ENCODE data around the gene PRSS12. TPM values are rescaled to one million over a fixed set of nuclear protein-coding genes. Genes with fewer than 3 reads are reported as not detected.

Gene PRSS12, protein sequence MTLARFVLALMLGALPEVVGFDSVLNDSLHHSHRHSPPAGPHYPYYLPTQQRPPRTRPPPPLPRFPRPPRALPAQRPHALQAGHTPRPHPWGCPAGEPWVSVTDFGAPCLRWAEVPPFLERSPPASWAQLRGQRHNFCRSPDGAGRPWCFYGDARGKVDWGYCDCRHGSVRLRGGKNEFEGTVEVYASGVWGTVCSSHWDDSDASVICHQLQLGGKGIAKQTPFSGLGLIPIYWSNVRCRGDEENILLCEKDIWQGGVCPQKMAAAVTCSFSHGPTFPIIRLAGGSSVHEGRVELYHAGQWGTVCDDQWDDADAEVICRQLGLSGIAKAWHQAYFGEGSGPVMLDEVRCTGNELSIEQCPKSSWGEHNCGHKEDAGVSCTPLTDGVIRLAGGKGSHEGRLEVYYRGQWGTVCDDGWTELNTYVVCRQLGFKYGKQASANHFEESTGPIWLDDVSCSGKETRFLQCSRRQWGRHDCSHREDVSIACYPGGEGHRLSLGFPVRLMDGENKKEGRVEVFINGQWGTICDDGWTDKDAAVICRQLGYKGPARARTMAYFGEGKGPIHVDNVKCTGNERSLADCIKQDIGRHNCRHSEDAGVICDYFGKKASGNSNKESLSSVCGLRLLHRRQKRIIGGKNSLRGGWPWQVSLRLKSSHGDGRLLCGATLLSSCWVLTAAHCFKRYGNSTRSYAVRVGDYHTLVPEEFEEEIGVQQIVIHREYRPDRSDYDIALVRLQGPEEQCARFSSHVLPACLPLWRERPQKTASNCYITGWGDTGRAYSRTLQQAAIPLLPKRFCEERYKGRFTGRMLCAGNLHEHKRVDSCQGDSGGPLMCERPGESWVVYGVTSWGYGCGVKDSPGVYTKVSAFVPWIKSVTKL
- under 0.01 TPM in 1 of 2 replicates, not detected in the other for total RNA-seq

GRCh38 chr4:118352843-118353533 is at the start of gene PRSS12:
Gene PRSS12 (minus strand): TSS chr4:118353003. CDS start chr4:118352720, 283 bp downstream.

Small RNA genes within 50 kb of the gene (small RNA-seq; reads per million reads assigned to genes)
- gene SNORA24 = not detected
